ENCODE measurements around the gene MKLN1.

The MKLN1 gene

DNA sequence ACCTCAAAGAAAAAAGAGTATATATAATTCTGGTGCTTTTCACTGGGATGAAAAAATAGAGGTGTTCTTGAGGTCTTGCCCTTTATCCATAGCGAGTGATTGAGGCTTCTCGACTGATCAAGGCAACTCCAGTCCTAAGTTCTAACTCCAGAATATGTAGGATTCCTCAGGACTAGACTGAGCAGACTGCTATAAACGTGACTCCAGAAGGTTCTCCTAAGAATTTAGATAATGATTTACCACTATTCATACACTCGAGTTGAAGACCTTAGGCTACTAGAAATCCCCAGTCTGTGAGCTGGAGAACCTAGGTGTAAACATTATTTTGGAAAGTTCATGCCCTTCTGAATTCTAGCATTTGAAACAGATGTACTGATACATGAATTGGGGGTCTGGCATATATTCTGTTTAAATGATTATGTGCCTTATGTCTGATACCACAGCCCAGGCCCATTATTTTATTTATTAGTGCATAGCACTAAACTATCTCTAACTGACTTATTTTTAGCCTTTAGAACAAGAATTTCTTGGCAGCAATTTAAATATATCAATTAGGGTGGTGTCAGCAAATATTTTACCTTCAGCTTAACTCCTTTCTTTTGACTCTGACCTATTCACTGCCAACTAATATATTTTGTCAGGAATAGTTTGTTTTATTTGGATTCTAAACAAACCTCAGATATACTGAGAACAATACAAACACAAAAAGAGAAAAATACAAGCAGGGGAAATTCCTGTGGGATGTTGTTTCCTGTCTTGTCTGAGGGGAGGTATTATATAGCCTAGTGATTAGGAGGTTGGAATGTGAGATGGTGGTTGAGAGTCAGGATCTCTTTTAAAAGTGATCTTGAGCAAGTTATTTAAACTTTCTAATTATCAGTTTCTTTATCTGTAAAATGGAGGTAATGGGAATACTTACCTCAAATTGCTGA, 153.0 kb downstream of the MKLN1 start:
- Mint-ChIP-seq H3K4me1 (no peaks in the 10 kb centered on the region), H3K4me3 (no peak overlapping the region), H3K36me3 (peaks cover 14% of the 10 kb centered on the region), H3K9me3 (no peaks in the 10 kb centered on the region), H3K27ac (no peak overlapping the region)
- no peak for ATAC-seq
- DNase-seq (ENCODE audit: low spot score in 2 of 2) = no peak

DNA sequence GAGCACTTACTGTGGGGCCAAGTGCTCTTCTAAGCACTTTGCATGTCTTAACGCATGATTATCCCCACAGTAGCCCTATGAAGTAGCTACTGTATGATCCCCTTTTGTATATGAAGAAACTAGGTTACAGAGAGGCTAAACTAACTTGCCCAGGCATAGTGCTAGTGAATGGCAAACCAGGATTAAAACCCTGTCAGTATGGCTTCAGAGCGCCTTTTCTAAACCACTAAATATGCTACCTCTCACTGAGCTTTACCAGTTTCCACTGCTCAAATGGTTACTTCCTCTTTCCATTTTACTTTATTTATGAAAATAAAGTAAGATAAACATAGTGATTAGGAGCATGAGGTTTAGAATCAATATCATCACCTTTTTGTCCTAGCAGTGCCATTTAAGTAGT, 155.1 kb downstream of the MKLN1 start:
- no peak for DNase-seq (ENCODE audit: low spot score in 2 of 2)
- no peak for ATAC-seq
- H3K36me3 Mint-ChIP-seq = peaks cover 19% of the 10 kb centered on the region
- no peak overlapping the region for H3K27ac Mint-ChIP-seq
- H3K9me3 Mint-ChIP-seq = no peaks in the 10 kb centered on the region
- no peak overlapping the region for H3K4me3 Mint-ChIP-seq
- no peaks in the 10 kb centered on the region for H3K4me1 Mint-ChIP-seq

- Mint-ChIP-seq H3K4me1 (no peaks in the 10 kb centered on the region), H3K36me3 (peaks cover 19% of the 10 kb centered on the region), H3K27ac (no peak overlapping the region), H3K4me3 (no peak overlapping the region), H3K9me3 (no peaks in the 10 kb centered on the region)
- DNase-seq (ENCODE audit: low spot score in 2 of 2) (no peak), ATAC-seq (no peak)
Observed at GRCh38 chr7:131483586-131483985, 155.9 kb downstream of the MKLN1 start.

GRCh38 chr7:131486346-131486745, 158.7 kb downstream of the MKLN1 start:
- H3K4me1 Mint-ChIP-seq = no peaks in the 10 kb centered on the region
- H3K9me3 Mint-ChIP-seq = no peaks in the 10 kb centered on the region
- no peak overlapping the region for H3K27ac Mint-ChIP-seq
- H3K36me3 Mint-ChIP-seq = peaks cover 26% of the 10 kb centered on the region
- DNase-seq (ENCODE audit: low spot score in 2 of 2) = no peak
- H3K4me3 Mint-ChIP-seq = no peak overlapping the region
- no peak for ATAC-seq

DNA sequence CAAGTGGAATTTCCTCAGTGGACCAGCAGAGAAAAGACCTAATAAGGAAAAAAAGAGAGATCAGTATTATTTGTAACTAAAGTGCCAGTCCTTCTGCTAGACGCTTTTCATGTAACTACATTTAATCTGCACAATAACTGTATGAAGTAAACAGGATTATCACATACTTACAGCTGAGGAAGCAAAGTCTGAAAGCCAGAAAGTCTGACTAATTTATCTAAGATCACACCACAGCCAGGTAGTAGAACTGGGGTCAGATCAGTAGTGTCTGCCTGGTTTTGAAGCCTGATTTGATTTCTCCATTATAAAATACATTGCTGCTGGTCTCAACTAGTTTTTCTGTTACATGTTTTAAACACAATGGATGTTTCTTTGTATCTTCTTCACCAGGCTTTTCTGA, 159.5 kb downstream of the MKLN1 start:
- no peaks in the 10 kb centered on the region for H3K4me1 Mint-ChIP-seq
- no peaks in the 10 kb centered on the region for H3K9me3 Mint-ChIP-seq
- H3K4me3 Mint-ChIP-seq = no peak overlapping the region
- ATAC-seq (peak; percentile 40), DNase-seq (ENCODE audit: low spot score in 2 of 2) (no peak)
- peaks cover 28% of the 10 kb centered on the region for H3K36me3 Mint-ChIP-seq
- H3K27ac Mint-ChIP-seq = no peak overlapping the region

DNA sequence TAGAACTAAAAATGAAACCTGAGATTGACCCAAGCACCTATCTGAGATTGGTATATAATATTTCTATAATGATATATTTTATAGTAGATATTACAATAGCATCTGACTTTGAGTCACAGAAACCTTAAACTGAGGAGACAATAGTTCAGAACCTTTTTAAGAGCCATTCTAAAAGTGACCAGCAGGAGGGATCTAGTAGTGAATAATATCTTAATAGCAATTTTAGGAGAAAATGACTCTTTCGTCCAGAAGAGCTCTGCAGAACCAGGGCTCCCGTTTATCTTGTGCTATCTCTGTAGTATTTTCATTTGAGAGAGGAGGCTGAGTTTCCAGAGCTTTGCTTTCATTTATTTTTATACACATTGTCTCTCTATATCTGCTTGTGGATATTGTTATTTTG, 160.7 kb downstream of the MKLN1 start:
- Mint-ChIP-seq H3K27ac (peak overlapping the region; percentile 32), H3K4me3 (no peak overlapping the region), H3K36me3 (peaks cover 28% of the 10 kb centered on the region), H3K4me1 (no peaks in the 10 kb centered on the region), H3K9me3 (no peaks in the 10 kb centered on the region)
- no peak for ATAC-seq
- no peak for DNase-seq (ENCODE audit: low spot score in 2 of 2)

DNA sequence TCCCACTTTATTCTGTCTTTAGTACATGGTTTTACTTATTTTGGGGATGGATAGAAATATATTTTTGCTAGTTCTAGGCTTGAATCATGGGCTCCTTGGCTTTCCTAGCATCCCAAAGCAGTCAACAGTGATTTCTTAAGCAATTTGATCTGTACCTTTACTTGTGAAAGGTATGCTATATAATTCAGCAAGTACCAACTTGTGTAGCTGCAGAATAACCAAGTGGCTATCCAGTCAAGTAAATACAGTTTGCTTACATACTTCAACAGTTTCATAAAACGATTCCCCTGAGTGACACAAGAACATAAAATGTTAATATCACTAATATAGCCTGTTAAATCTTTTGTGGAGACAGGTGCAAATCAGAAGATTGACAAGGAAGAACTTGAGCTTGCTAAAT, 161.5 kb downstream of the MKLN1 start:
- Mint-ChIP-seq H3K9me3 (no peaks in the 10 kb centered on the region), H3K4me3 (no peak overlapping the region), H3K36me3 (peaks cover 24% of the 10 kb centered on the region), H3K27ac (peak overlapping the region; percentile 32), H3K4me1 (no peaks in the 10 kb centered on the region)
- DNase-seq (ENCODE audit: low spot score in 2 of 2) = no peak
- no peak for ATAC-seq

DNA sequence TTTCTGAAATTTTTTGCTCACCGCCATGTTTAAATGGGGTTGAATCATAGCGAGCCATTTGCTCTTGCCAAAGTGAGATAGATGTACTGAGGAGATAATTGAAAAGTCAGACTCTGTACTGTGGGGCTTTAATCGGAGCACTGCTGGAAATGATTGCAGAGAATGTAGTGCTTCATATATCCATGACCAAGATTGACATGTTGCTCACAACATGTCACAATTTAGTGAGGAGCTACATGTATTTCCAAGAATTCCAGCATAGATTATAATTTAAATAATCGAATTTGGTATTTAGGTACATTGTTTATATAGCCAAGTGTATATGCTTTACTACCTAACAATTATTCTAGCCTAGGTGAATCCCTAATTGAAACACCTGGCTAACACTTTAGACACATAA, 162.2 kb downstream of the MKLN1 start:
- no peak overlapping the region for H3K27ac Mint-ChIP-seq
- H3K4me1 Mint-ChIP-seq = no peaks in the 10 kb centered on the region
- no peaks in the 10 kb centered on the region for H3K9me3 Mint-ChIP-seq
- no peak for ATAC-seq
- peaks cover 24% of the 10 kb centered on the region for H3K36me3 Mint-ChIP-seq
- no peak overlapping the region for H3K4me3 Mint-ChIP-seq
- DNase-seq (ENCODE audit: low spot score in 2 of 2) = no peak

- no peak for DNase-seq (ENCODE audit: low spot score in 2 of 2)
- ATAC-seq = no peak
- Mint-ChIP-seq H3K4me1 (no peaks in the 10 kb centered on the region), H3K27ac (no peak overlapping the region), H3K4me3 (no peak overlapping the region), H3K36me3 (peaks cover 22% of the 10 kb centered on the region), H3K9me3 (no peaks in the 10 kb centered on the region)
Observed at GRCh38 chr7:131493081-131493480, 165.4 kb downstream of the MKLN1 start.

GRCh38 chr7:131493581-131493980, 165.9 kb downstream of the MKLN1 start:
- Mint-ChIP-seq H3K9me3 (no peaks in the 10 kb centered on the region), H3K27ac (no peak overlapping the region), H3K36me3 (peaks cover 22% of the 10 kb centered on the region), H3K4me3 (no peak overlapping the region), H3K4me1 (no peaks in the 10 kb centered on the region)
- DNase-seq (ENCODE audit: low spot score in 2 of 2) (no peak), ATAC-seq (no peak)

DNA sequence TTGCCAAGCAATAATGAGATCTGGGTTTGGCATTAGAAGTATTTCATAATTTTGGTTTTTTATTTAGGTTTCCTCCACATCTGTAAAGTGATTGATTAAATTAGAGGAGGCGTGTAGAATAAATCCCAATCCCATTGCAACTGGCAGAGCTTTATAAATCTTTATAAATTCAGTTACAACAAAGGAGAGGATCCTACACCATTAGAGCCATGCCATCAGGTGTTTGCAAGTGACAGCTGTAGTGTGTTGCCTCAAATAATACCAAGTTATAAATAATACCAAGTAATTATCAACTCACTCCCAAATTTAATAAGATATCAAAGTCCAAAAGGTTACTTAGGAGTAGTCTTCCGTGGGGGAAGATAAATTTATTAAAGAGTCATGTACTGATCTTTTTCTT, 166.5 kb downstream of the MKLN1 start:
- H3K4me1 Mint-ChIP-seq = no peaks in the 10 kb centered on the region

DNA sequence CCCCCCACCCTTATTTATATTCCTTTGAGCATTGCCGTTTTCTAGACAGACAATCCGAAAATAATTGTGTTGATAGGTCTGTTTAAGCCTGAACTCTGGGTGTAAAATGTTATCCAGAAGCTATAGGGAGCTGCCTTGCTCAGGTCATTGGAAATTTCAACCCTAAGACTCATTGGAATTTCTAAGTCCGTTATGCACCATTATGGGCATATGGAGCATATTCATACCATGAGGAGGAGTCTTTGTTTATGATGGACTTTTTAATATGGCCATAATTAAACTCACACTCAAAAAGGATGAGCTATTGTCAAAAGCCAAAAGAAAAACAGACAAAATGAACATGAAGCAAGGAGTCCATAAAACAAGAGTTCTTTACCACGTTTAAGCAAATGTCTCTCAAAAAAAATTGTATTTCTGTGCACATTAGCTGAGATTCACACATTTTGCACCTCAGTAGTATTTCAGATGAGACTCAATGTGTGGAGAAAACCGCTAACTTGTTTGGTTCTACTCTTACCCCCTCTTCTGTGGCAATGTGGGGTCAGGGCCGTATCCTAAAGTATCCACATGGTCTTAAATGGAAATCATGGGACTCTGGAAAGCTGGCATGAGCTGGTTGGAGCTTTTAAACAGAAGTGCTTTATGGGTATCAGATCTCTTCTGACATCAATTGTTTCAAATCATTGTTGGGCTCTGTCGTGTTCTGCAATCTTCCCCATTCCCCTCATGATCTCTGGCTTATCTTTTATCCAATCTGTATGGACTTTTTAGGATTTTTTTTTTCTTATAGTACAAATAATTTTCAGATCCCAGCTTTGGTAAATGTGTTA, 168.2 kb downstream of the MKLN1 start:
- ATAC-seq = no peak
- no peak for DNase-seq (ENCODE audit: low spot score in 2 of 2)
- Mint-ChIP-seq H3K4me3 (no peak overlapping the region), H3K4me1 (no peaks in the 10 kb centered on the region), H3K36me3 (peaks cover 16% of the 10 kb centered on the region), H3K9me3 (no peaks in the 10 kb centered on the region), H3K27ac (no peak overlapping the region)

More for the DNA sequence above, 166.5 kb downstream of the MKLN1 start:
- Mint-ChIP-seq H3K36me3 (peaks cover 22% of the 10 kb centered on the region), H3K4me3 (no peak overlapping the region), H3K9me3 (no peaks in the 10 kb centered on the region), H3K27ac (no peak overlapping the region)
- DNase-seq (ENCODE audit: low spot score in 2 of 2) = no peak
- no peak for ATAC-seq

GRCh38 chr7:131497454-131497853, 169.8 kb downstream of the MKLN1 start:
- H3K4me1 Mint-ChIP-seq = peaks cover 14% of the 10 kb centered on the region
- H3K36me3 Mint-ChIP-seq = peaks cover 17% of the 10 kb centered on the region
- no peak for ATAC-seq
- no peak overlapping the region for H3K27ac Mint-ChIP-seq
- DNase-seq (ENCODE audit: low spot score in 2 of 2) = no peak
- H3K4me3 Mint-ChIP-seq = no peak overlapping the region
- H3K9me3 Mint-ChIP-seq = no peaks in the 10 kb centered on the region

DNA sequence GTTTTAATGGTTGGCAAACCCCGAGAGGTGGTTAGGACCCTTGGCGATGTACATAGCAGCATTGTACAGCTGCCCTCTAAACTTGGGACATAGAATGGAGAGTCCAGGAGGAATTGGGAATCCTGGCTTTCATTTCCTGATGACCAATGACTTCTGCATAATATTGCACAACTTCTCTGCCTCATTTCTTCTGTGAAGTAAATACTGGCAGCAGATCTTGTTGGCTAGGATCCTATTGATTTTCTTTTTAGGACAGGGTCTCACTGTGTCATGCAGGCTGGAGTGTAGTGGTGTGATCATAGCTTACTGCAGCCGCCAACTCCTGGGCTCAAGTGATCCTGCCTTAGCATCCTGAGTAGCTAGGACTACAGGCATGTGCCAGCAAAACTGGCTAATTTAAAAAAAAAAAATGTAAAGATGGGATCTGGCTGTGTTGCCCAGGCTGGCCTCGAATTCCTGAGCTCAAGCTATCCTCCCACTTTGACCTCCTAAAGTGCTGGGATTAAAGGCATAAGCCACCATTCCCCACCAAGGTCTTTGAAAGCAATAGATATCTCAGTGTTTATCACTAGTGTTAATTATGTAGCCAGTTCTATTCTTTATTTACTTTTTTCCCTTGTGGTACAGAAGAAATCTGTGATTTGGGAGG, 170.7 kb downstream of the MKLN1 start:
- ATAC-seq (no peak), DNase-seq (ENCODE audit: low spot score in 2 of 2) (no peak)
- H3K27ac Mint-ChIP-seq = no peak overlapping the region

GRCh38 chr7:131499801-131500200, 172.1 kb downstream of the MKLN1 start:
- Mint-ChIP-seq H3K27ac (no peak overlapping the region), H3K36me3 (peaks cover 14% of the 10 kb centered on the region), H3K4me3 (no peak overlapping the region), H3K4me1 (peaks cover 22% of the 10 kb centered on the region), H3K9me3 (no peaks in the 10 kb centered on the region)
- ATAC-seq = peak; percentile 51
- no peak for DNase-seq (ENCODE audit: low spot score in 2 of 2)

More for the DNA sequence above, 170.7 kb downstream of the MKLN1 start:
- peaks cover 19% of the 10 kb centered on the region for H3K4me1 Mint-ChIP-seq
- no peak overlapping the region for H3K4me3 Mint-ChIP-seq
- peaks cover 14% of the 10 kb centered on the region for H3K36me3 Mint-ChIP-seq
- no peaks in the 10 kb centered on the region for H3K9me3 Mint-ChIP-seq
